Measurements from ENCODE around the gene TRIO.

DNA sequence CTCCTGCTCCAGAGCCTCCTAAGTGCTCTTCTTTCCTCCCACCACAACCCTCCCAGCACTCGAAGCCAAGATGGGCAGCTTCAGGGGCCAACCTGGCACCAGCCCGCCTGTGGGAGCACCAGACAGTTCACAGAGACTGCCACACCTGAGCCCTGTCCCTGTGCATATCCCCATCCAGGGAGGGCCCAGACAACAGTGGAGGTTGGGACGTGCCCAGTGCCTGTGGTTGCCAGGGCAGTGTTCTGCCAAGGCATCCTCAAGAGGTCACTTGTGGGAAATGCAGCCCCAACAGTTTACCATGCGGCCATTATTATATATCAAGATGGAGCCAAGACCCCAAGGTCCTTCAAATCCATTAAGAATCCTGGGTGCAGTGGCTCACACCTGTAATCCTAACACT, 23.0 kb upstream of the TRIO start:
- TF ChIP-seq ZNF114 (tag by site-specific recombination; IDR thresholded peaks at IDR 0.05), result no peak
- TF ChIP-seq ZNF624 (tag by site-specific recombination; IDR thresholded peaks at IDR 0.05), result no peak
- TF ChIP-seq ZNF664 (tag by site-specific recombination; IDR thresholded peaks at IDR 0.05), result no peak
- TF ChIP-seq, protein P1, sequence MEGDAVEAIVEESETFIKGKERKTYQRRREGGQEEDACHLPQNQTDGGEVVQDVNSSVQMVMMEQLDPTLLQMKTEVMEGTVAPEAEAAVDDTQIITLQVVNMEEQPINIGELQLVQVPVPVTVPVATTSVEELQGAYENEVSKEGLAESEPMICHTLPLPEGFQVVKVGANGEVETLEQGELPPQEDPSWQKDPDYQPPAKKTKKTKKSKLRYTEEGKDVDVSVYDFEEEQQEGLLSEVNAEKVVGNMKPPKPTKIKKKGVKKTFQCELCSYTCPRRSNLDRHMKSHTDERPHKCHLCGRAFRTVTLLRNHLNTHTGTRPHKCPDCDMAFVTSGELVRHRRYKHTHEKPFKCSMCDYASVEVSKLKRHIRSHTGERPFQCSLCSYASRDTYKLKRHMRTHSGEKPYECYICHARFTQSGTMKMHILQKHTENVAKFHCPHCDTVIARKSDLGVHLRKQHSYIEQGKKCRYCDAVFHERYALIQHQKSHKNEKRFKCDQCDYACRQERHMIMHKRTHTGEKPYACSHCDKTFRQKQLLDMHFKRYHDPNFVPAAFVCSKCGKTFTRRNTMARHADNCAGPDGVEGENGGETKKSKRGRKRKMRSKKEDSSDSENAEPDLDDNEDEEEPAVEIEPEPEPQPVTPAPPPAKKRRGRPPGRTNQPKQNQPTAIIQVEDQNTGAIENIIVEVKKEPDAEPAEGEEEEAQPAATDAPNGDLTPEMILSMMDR (tag by site-specific recombination; IDR thresholded peaks at IDR 0.05), result no peak
- TF ChIP-seq ZNF169 (tag by site-specific recombination; IDR thresholded peaks at IDR 0.05), result no peak
